Measurements from ENCODE around the gene MTFR1L.
A peak's percentile ranks its signal among the peaks of the same experiment; 100 is the strongest.

The MTFR1L gene

DNA sequence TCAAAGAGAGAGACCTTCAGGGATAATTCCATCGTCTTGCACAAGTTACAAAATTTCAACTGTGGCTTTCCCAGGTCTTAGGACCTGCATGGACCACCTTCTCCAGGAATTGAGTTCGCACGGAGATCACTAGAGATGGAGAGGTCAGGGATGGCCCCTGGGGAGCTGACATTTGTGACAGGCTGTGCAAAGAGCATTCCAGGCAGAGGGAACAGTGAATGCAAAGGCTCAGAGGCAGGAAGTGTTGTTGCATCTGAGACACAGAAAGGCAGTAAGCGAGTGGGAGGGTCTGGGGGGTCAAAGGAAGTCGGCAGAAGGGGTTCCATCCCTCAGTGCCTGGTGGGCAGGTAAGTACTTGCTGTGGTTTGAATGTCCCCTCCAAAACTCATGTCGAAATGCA is 29.3 kb upstream of the MTFR1L start:
- DNase-seq (ENCODE audit: low read depth in 3 of 3, low spot score in 1 of 3) = no peak

DNA sequence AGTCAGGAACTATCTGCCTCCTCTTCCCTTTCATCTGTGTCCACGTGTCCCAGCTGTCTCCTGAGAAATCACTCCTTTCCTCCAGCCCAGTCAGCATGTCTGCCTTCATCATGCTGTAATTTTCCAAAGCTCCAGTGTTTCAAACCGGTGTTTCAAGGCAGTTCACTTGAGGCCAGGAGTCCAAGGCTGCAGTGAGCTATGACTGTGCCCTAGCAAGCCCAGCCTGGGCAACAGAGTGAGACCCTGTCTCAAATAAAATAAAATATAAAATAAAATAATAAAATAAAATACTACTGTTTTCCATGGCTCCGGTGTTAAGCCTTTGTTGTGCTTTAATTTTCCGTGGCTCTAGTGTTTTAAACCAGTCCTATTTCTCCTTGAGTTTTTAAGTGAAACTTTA is 27.6 kb upstream of the MTFR1L start:
- DNase-seq (ENCODE audit: low read depth in 3 of 3, low spot score in 1 of 3) = no peak

DNA sequence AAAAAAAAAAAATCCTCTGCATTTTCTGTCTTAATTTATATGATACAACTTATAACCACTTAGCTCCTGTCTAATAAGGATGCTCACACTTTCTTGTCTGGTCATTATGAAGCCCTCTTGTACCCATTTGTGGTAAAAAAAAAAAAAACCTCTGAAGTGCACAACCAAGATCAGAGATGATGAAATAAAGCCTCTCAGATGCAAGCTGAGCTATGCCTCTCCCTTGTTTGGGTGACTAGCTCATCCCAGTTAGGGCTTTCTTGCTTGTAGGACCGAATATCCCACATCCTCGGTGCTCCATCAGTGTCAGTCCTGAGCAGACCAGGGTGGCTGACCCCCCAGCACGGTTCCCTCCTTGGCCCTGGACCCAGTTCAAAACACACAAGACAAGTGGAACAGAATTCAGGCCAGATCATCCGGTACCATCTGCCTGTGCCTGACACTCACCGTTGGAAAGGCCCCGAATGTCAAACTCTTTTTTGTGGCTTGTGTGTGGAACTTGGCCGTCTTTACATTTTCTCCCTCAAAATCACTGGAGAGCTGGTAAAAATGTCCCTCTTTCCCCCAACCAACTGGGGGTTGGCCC is 26.1 kb upstream of the MTFR1L start:
- no peak for DNase-seq (ENCODE audit: low read depth in 3 of 3, low spot score in 1 of 3)

DNA sequence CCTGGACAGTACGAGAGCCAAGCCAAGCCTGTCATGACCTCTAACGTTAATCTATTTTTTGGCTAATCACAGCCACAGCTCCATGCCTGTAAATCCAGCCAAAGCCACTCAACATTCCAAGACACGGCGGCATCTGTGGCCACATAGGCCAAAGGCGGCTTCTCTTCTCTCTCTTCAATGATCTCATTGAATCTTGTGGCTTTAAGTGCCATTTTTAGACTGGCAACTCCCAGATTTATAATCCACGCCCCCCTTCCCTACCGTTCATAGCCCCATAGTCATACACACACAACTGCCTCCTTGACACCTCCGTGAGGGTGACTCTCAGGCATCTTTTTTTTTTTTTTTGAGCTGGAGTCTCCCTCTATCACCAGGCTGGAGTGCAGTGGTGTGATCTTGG is 25.4 kb upstream of the MTFR1L start:
- no peak for DNase-seq (ENCODE audit: low read depth in 3 of 3, low spot score in 1 of 3)

DNA sequence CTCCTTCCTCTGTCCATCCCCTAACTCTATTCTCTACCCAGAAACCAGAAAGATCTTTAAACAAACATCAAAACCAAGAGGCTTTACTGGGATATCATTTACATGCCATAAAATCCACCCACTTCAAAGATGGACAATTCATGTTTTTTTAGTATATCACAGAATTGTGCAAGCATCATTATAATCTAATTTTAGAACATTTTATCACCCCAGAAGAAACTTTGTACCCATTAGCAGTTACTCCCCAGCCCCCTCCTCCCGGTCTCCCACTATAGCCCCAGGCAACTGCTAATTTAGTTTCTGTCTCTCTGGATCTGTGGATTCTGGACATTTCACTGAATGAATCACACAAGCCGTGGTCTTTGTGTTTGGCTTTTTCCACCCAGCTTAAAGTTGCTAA is 24.5 kb upstream of the MTFR1L start:
- no peak for DNase-seq (ENCODE audit: low read depth in 3 of 3, low spot score in 1 of 3)

DNA sequence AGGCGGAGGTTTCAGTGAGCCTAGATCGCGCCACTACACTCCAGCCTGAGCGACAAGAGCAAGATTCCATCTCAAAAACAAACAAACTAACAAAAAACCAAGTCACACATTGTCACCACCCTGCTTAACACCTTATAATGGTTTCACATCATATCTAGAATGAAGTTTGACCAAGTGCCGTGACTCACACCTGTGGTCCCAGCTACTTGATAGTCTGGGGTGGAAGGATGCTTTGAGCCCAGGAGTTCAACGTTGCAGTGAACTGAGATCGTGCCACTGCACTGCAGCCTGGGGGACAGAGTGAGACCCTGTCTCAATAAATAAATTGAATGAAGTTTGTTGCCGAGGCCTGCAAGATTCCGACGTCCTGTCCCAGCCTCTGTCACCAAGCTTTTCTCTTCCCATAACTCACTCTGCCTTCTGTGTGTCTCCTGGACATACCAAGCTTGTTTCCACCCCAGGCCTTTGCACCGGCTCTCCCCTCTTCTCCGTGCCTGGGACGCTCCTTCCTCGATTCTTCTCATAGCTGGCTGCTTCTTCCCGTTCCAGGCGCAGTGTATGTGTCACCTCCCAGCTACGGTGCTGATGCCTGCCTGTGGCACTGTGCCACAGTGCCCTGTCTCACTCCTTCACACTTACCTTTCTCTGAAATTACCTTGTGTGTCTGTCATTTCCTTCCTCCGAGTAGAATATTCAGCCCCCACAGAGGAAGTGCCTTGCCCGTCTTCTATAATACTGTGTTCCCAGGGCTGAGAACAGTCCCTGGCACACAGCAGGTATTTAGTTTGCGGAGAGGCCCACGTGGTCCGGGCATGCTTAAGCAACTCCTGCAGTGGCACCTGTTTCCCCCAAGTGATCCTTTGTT is 23.6 kb upstream of the MTFR1L start:
- no peak for DNase-seq (ENCODE audit: low read depth in 3 of 3, low spot score in 1 of 3)

DNA sequence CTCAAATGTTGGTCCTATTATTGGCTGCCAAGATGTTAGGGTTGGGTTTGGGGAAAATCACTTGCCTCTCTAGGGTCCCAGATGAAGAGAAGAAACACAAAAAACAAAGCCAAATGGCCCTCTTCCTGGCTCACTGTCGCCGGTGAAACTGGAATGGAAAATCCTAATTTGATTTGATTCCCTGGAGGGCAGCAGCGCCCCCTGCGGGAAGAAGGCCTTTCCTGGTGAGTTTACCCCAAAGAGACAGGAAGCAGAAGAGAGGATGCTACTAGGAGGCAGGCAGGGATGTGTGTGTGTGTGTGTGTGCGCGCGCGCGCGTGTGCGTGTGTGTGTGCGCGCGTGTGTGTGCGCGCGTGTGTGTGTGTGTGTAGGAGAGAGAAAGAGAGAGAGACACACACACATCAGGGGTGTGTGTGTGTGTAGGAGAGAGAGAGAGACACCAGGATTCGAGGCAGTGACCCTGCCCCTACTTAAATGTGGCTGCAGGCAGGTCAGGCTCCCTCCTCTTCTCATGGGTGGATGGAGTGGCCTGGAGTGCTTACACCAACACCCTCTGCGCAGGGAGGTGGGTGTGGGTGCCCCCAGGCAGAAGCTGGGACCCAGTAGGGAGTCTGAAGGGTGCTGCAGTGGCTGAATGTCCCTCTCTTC is 22.8 kb upstream of the MTFR1L start:
- DNase-seq (ENCODE audit: low read depth in 3 of 3, low spot score in 1 of 3) = peak; percentile 48 to 84 (median 67)

DNA sequence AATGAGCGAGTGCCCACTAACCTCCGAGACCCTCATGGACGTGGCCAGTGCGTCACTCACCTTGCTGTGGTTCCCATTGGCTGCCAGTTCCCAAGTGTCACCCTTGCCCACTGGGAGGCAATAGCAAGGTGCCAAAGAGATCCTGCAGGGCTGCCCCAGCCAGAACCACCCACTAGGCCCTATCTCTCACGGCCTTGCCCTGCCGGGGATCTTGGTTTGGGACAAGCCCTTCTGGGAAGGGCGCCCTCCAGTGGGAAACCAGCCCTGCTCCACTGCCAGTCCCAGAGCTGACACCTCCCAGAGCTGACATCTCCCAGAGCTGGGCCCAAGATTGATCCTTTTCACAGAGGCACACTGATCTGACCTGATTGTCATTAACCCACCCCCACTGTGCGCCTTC is 21.8 kb upstream of the MTFR1L start:
- DNase-seq (ENCODE audit: low read depth in 3 of 3, low spot score in 1 of 3) = no peak

DNA sequence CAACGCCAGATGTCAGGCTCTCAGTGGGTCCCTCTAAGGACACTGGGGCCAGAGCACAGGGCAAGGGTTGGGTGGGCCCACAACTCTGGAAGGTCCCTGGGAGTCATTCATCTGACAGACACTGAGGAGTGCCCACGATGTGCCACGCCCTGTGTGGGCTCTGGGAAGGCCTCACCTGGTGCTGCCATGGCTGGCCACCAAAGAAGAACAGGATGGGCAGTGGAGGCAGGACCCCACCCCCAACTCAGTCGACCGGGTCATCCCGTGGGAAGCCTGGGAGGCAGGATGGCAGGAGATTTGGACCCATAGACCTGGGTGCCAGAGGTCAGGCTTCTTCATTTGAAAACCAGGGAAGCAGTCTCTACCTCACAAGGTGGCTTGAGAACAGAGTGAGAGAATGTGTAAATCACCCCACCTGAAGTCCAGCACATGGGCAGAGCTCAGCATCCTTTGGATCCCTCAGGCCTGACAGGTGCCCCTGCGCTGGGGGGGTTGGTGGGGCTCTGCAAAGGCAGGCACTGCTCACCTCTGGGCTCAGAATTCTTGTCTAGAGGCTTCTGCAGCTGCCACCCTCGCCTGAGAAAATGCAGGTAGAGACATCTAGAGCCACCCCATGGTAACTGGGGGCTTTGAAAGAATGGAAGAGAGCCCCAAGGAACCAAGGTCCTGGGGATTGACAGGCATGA is 20.9 kb upstream of the MTFR1L start:
- no peak for DNase-seq (ENCODE audit: low read depth in 3 of 3, low spot score in 1 of 3)

DNA sequence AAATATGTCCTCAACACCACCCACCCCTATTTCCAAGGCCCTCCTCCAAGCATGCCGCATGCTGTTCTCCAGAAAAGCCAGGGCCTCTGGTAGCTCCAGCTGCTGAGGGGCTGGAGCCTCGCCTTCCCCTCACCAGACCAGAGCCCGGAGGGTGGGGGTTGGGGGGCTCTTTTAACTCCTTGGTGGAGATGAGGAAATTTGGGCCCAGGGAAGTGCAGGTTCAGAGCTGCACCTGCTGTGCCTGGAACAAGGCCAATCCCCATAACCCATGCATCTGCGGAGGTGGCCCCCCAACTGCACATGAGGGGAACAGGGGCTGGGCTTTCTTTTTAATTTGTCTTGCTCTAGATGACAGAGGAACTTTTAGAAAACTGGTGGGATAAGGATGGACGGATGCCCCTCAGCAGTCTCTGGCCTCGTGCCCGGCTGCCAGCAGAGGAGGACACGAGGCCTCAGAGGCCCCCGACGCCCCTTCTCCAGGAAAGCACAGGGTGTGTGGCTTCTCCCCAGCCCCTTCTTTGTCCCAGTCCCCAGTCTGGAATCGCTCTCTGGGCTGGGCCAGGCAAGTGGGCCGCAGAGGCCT is 20.3 kb upstream of the MTFR1L start:
- no peak for DNase-seq (ENCODE audit: low read depth in 3 of 3, low spot score in 1 of 3)

DNA sequence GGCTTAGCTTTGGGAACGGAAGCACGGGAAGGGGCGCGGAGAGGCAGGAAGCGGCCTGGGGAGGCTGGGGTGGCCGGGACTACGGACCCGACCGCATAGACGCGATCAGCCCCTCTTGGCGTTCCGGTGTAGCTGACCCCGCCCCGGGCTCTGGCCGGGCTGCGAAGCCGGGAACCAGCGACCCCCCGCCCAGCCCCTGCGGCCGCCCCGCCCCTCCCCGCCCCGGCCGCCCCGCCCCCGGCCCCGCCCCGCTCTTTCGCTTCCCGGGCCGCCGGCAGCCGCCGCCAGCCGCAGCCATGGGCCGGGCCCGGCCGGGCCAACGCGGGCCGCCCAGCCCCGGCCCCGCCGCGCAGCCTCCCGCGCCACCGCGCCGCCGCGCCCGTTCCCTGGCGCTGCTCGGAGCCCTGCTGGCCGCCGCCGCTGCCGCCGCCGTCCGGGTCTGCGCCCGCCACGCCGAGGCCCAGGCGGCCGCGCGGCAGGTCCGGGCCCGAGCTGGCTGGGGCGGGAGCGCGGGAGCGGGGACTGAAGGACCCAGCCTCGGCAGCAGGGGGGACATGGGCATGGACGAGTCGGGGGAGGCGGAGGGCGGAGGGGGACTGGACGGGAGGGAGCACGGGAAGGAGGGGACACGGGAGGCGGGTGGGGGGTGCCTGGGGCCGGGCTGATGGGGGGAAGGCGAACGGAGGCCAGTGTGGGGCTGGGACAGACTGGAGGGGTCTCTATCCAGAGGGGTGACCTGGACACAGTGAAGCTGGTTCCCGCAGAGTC is 19.6 kb upstream of the MTFR1L start, which contains the start of gene SELENON:
Gene SELENON, plus strand, starts transcription at position 259 of the 768 bp plus-strand sequence. Its CDS starts 38 bp downstream, at position 297.
- no peak for DNase-seq (ENCODE audit: low read depth in 3 of 3, low spot score in 1 of 3)

DNA sequence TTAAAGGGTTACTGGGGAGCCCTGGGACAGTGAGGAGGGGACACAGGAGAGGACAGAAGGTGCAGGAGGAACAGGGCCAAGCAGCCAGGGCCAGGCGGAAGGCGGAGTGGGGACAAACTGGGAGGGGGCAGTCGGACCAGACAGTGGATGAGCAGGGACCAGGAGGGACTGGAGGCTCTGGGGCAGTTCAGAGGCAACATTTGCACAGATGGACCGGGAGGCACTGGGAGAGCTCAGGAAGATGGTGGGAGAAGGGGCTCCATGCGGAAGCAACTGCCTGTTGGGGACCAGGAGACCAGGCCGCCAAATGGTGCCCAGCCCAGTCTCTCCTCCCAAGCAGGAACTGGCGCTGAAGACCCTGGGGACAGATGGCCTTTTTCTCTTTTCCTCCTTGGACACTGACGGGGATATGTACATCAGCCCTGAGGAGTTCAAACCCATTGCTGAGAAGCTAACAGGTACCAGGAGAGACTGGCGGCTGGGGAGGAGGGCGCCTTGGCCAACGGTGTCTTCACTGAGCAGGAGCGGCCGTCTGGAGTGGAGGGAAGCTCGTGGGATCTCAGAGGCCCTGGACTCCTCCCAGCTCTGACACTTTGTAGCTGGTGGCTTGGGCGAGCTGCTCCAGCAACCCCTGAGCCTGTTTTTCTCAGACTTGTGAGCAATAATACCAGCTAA is 18.9 kb upstream of the MTFR1L start:
- no peak for DNase-seq (ENCODE audit: low read depth in 3 of 3, low spot score in 1 of 3)

DNA sequence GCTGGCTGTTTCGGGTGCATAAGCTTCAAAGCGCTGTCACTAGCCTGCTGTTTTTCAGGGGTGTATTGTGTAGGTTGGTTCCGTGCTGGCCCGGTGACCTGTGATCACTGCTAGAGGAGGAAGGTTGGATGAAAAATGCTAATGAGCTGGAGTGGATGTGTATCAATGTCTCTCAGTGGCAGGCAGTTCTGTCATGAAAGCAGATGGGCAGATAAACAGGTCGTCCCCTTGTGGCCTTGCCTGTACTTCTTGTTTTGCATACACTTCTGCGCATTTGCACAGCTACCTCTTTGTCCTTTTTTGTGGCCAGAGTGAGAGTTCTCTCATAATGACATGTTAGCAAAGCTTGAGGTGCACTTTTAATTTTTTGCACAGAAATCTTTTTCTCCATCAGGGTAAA is 16.8 kb upstream of the MTFR1L start:
- no peak for DNase-seq (ENCODE audit: low read depth in 3 of 3, low spot score in 1 of 3)

DNA sequence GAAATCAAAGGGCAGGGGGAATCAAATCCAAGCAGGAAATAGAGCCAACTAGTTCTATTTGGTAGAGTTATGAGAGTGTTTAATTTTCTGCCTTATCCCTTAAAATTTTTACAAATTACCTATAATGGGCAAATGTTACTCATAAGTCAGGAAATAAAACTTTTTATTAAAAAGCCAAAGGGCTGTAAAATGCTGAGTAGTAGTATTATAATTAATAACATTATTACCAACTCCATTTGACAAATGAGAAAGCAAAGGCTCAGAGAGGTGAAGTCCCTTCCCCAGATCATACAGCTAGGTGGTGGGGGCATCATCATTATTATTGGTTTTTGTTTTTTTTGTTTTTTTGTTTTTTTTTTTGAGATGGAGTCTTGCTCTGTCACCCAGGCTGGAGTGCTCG is 16.4 kb upstream of the MTFR1L start:
- no peak for DNase-seq (ENCODE audit: low read depth in 3 of 3, low spot score in 1 of 3)

DNA sequence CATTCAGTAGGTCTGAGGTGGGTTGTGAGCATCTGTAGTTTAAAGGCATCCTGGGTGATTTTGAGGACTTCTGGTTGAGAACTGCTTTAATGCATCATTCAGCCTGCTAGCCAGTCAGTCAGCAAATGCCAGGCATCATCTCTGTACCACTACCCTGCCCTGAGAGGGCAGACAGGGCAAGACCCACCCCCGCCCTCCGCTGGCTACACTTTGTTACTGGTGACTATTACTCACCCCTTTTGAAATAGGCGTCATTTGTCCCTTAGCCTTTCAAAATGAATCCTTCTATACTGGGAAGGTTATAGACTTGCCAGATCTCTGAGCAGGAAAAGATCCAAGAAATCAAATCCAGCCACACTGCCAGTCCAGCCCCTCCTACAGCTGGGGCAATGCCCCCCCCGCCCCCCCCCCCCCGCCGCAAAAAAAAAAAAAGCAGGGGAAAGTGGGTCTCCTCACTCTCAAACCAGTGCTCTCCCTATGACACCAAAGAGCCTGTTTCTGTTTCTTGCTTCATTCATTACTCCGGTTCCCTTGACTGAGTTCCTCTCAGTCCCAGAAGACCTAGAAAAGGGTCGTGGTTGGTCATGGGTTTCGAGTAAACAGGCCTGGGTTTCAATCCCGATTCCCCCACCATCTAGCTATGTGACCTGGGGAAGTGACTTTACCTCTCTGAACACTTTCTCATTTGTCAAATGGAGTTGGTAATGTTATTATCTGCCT is 15.3 kb upstream of the MTFR1L start:
- DNase-seq (ENCODE audit: low read depth in 3 of 3, low spot score in 1 of 3) = no peak

DNA sequence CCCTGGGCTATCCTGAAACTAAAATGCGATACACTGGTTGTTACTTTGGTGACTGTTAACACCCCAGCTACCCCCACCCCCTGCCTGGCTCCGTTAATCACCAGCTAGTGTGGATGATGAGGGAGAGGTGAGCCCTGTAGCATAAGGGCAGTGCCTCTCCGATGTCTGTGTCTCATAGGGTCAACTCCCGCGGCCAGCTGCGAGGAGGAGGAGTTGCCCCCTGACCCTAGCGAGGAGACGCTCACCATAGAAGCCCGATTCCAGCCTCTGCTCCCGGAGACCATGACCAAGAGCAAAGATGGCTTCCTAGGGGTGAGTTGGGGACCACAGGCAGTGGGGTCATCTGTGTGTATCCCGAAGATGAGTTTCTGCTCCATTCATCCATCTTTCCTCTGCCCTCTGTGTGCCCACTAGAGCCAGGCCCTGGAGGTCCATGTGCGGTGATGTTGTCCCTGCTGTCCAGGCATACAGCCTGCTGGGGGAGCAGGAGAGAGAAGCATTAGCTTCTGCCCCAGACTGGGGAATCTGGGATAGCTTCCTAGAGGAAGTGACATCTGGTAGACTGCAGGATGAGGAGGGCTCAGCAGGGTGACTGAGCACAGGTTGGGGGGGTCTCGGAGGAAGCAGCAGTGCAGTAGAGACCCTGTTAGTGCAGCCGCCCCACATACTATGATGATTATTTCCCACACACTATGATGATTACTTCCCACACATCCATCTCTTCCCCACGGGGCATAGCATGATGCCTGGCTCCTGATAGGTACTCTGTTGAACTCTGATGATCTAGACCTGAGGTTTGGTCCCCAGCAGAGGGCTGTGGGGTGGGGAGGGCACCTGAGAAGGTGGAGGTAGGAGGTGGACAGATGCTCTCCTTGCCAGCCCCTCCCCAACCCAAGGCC is 14.5 kb upstream of the MTFR1L start:
- DNase-seq (ENCODE audit: low read depth in 3 of 3, low spot score in 1 of 3) = no peak

DNA sequence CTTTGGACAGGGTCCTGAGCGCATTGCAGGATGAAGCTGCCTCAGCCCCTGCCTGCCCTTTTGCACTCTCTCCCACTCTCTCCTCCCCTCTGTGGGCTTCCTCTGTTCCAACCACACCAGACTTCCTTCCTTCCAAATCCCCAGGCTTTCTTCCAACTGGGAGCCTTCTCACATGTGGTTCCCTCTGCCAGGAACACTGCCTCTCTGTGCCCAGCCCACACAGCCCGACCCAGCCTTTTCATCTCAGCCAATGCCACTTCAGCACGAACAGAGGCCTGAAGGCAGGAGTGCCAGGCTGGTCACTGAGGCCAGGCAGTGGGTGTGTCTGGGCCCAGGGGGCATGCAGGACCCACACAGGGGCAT is 13.9 kb upstream of the MTFR1L start:
- no peak for DNase-seq (ENCODE audit: low read depth in 3 of 3, low spot score in 1 of 3)

DNA sequence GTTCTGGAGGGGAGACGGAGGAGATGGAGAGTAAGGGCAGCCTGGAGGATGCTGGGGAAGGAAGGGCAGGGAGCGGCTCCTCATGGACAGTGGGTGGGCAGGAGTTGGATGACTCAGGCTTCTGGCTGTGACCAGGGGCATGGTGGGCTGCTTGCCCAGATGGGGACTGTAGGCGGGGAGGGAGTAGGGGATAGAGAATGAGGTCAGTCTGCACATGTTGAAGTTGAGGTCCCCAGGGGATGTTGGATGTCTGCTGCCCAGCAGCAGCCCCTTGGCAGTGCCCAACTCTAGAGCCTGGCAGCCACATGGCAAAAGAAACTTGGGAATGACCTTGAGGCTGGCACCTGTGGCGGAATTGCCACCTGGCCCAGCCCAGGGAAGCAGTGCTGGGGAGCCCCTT is 13.3 kb upstream of the MTFR1L start:
- DNase-seq (ENCODE audit: low read depth in 3 of 3, low spot score in 1 of 3) = no peak
